Right lobe of liver (tissue), 6 donors: Measurements from ENCODE around the gene CYP20A1. TPM values are rescaled to one million over a fixed set of nuclear protein-coding genes. Genes with fewer than 3 reads are reported as not detected.
A peak's percentile ranks its signal among the peaks of the same experiment; 100 is the strongest.

ENCODE experiments used
- ATAC-seq, 4 donors: fragments of 200-7000 bp; cut with Tn5 transposase; one replicate each; pipeline ENCODE4 v1.9.1; 2020; ENCODE audit warnings: mild to moderate bottlenecking in 4 of 4, moderate library complexity in 4 of 4
- DNase-seq, 3 donors: peaks; one replicate each; pipeline ENCODE4 v3.0.0-alpha.2; 2020
- H3K27ac ChIP-seq, 3 donors: fragments of 200-600 bp; one replicate each; pipeline ENCODE4 v1.8.0; 2022
- H3K27me3 ChIP-seq, 2 donors: fragments of 200-600 bp; one replicate each; pipeline ENCODE4 v1.8.0; 2022
- H3K36me3 ChIP-seq, 4 donors: fragments of 200-600 bp; sonication (generic) in 1 of 4; one replicate each; pipeline versions ENCODE4 v1.5.1 to v1.8.0; 2017 to 2022; ENCODE audit warnings: control low read depth in 1 of 4
- H3K4me1 ChIP-seq, 4 donors: fragments of 200-600 bp; sonication (generic) in 1 of 4; one replicate each; pipeline versions ENCODE4 v1.5.1 to v1.8.0; 2017 to 2022; ENCODE audit warnings: control low read depth in 1 of 4
- H3K4me3 ChIP-seq, 3 donors: fragments of 200-600 bp; one replicate each; pipeline ENCODE4 v1.8.0; 2022
- H3K9me3 ChIP-seq, 4 donors: fragments of 200-600 bp; sonication (generic) in 1 of 4; one replicate each; pipeline versions ENCODE4 v1.5.1 to v1.8.0; 2017 to 2022; ENCODE audit warnings: control low read depth in 1 of 4
- POLR2A ChIP-seq: fragments of 450-650 bp; IDR thresholded peaks from one replicate; pipeline ENCODE4 v1.6.1; 2017; ENCODE audit warnings: antibody characterized with exemption, mild to moderate bottlenecking
- WGBS: methylation state at CpG from one replicate; pipeline ENCODE4 v1.1.6; 2018; ENCODE audit warnings: low coverage, low lambda C conversion rate; ENCODE audit not compliant: insufficient coverage; ENCODE audit errors: missing lambda C conversion rate; 5-methylcytosine and 5-hydroxymethylcytosine counted together
- intact Hi-C, 2 donors: fragments of 100-400 bp; cut with DNase I; formaldehyde crosslinking; loops; one replicate each; pipeline versions ENCODE4 v1.11.2 to v1.14.1; 2022
- total RNA-seq, 6 experiments: library from RNA; depleted of rRNA in 2 of 6; stranded (reverse); fragments of >200 nt in 2 of 6; fragmentation: NEBNext Ultra II Directional in 3 of 6; extraction: Animal tissue kit (Norgen Biotek cat#: 25700) in 3 of 6; gene quantifications; one replicate each; pipeline versions ENCODE4 v1.1.0 to v1.2.4, GENCODE V29; 2016 to 2023
- TF ChIP-seq, protein P1 (sequence below), 4 donors: fragments of 200-600 bp in 3 of 4; fragments of 450-650 bp in 1 of 4; IDR thresholded peaks; one replicate each; pipeline versions ENCODE4 v1.5.1 to v1.8.0; 2016 to 2022; ENCODE audit warnings: antibody characterized with exemption in 4 of 4, mild to moderate bottlenecking in 2 of 4
- donor health status: DM: no; HTN: yes; CAD: no.
- donor health status: DM: no; HTN: no; CAD: no.
- donor health status: DM: no; HTN: no; CAD: no.
- donor health status: DM: no; HTN: yes; CAD: no.
- donor health status: DM: no; HTN: yes; CAD: no.

The CYP20A1 gene
- total RNA-seq, 6 experiments from 2014 or later: 13.1 to 20.8 (median 16.4) TPM

GRCh38 chr2:203310688-203311436 is 72.0 kb downstream of the CYP20A1 start:
- no peaks in the 10 kb centered on the region for H3K36me3 ChIP-seq
- DNase-seq: no peak
- no peaks in the 10 kb centered on the region for H3K9me3 ChIP-seq
- H3K27me3 ChIP-seq: no peaks in the 10 kb centered on the region
- no peaks in the 10 kb centered on the region for H3K4me1 ChIP-seq
- no peak for TF ChIP-seq POLR2A
- TF ChIP-seq, protein P1, sequence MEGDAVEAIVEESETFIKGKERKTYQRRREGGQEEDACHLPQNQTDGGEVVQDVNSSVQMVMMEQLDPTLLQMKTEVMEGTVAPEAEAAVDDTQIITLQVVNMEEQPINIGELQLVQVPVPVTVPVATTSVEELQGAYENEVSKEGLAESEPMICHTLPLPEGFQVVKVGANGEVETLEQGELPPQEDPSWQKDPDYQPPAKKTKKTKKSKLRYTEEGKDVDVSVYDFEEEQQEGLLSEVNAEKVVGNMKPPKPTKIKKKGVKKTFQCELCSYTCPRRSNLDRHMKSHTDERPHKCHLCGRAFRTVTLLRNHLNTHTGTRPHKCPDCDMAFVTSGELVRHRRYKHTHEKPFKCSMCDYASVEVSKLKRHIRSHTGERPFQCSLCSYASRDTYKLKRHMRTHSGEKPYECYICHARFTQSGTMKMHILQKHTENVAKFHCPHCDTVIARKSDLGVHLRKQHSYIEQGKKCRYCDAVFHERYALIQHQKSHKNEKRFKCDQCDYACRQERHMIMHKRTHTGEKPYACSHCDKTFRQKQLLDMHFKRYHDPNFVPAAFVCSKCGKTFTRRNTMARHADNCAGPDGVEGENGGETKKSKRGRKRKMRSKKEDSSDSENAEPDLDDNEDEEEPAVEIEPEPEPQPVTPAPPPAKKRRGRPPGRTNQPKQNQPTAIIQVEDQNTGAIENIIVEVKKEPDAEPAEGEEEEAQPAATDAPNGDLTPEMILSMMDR (IDR thresholded peaks at IDR 0.05): no peak
- WGBS: 88% methylated on average over 3 of the region's 3 CpGs
- intact Hi-C loops: no loop called here
- no peak overlapping the region for H3K27ac ChIP-seq
- H3K4me3 ChIP-seq: no peak overlapping the region
- no peak for ATAC-seq

- no peak for TF ChIP-seq POLR2A
- TF ChIP-seq, protein P1 (IDR thresholded peaks at IDR 0.05): no peak
- WGBS: 73% methylated on average over 1 of the region's 1 CpG
- Histone ChIP-seq H3K4me3 (no peak overlapping the region), H3K9me3 (no peaks in the 10 kb centered on the region), H3K36me3 (no peaks in the 10 kb centered on the region), H3K27ac (no peak overlapping the region), H3K27me3 (no peaks in the 10 kb centered on the region), H3K4me1 (peaks cover 0 to 6% (median 0%) of the 10 kb centered on the region in 4 donors)
- intact Hi-C loops: no loop called here
- ATAC-seq (no peak), DNase-seq (no peak)
These were observed 87.5 kb downstream of the CYP20A1 start for GRCh38 chr2:203326356-203326755.

DNA sequence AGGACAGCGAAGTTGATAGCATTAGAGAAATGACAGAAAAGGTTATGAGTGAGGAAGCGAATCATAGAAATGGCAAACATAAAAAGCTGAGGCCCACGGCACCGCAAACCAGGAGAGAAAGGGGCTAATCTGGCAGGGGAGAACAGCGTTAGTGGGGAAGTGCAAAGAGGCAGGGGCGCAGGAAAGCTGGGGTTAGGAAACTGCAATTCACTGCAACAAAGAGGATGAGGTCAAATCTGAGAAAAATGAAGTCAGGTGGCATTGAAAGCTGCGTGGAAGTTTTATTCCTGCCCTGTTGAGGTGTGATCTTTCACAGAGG is 88.7 kb downstream of the CYP20A1 start:
- DNase-seq (no peak), ATAC-seq (peak; percentile 6 to 30 (median 14))
- H3K4me1 ChIP-seq: peaks cover 0 to 6% (median 0%) of the 10 kb centered on the region in 4 donors
- TF ChIP-seq, protein P1 (IDR thresholded peaks at IDR 0.05): no peak
- TF ChIP-seq POLR2A: no peak
- no peaks in the 10 kb centered on the region for H3K27me3 ChIP-seq
- no peaks in the 10 kb centered on the region for H3K9me3 ChIP-seq
- H3K4me3 ChIP-seq: peak overlapping the region; percentile 96
- H3K36me3 ChIP-seq: no peaks in the 10 kb centered on the region
- peak overlapping the region in 2 of 3 donors; percentile 35 to 73 for H3K27ac ChIP-seq
- intact Hi-C loops: no loop called here
- 18% methylated on average over 7 of the region's 7 CpGs for WGBS

DNA sequence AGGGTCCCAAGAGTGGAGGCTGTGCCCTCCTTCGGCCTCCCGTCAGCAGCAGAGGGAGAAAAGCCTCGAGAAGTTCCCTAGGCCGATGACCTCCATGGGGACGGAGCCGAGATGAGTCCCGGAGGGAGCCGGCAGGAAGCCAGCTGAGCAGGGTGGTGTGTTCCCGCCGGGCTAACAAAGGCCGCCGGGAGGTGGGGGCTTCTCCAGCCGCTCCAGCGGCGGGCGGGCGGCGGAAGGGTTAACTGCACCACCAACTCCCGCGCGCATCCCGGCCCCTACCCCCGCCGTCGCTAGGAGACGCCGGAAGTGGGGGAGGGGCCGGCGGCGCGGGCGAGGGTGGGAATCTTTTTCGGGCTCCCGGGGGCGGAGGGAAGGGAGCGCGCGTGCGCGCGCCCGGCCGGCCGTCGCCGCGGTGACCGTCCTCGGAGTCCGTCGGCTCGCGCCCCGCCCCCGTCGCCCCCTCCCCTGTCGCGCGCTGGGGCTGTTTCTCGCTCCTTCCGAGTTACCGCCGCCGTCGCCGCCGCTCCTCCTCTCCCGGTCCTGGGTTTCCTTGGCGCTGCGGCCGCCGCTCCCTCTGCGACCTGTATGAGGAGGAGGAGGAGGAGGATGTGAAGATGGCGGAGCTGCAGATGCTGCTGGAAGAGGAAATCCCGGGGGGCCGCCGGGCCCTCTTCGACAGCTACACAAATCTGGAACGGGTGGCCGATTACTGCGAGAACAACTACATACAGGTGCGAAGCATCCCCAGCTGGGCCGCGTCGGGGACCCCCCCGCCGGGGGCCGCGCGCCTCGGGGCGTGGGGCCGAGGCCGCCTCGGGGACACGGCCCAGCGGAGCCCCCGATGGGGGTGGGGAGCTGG is 89.3 kb downstream of the CYP20A1 start, which contains the start of gene ABI2:
Gene ABI2 (plus strand): TSS at position 494 of the 859 bp plus-strand sequence. CDS start 121 bp downstream, at position 615.
- peak within 1 kb of the TSS; percentile 96 for H3K4me3 ChIP-seq
- no peaks in the 10 kb centered on the region for H3K36me3 ChIP-seq
- intact Hi-C loops: no loop called here
- H3K9me3 ChIP-seq: no peaks in the 10 kb centered on the region
- no peak for TF ChIP-seq POLR2A
- TF ChIP-seq, protein P1 (IDR thresholded peaks at IDR 0.05): no peak
- ATAC-seq (peak; percentile 95 to 97 (median 96)), DNase-seq (peak; percentile 86 to 88 (median 86))
- H3K27me3 ChIP-seq: no peaks in the 10 kb centered on the region
- WGBS: 0% methylated on average over 2 of the region's 98 CpGs
- peak within 1 kb of the TSS; percentile 23 to 73 (median 41) for H3K27ac ChIP-seq
- peaks cover 0 to 6% (median 0%) of the 10 kb centered on the region in 4 donors for H3K4me1 ChIP-seq
